HG03097 (cell line): ENCODE results near the gene ZNF775.

Experiments used
- ATAC-seq: cut with Tn5 transposase; IDR thresholded peaks from one replicate; pipeline ENCODE4 v1.9.1; 2021; ENCODE audit not compliant: unreplicated experiment, low FRiP score

Gene ZNF775

DNA sequence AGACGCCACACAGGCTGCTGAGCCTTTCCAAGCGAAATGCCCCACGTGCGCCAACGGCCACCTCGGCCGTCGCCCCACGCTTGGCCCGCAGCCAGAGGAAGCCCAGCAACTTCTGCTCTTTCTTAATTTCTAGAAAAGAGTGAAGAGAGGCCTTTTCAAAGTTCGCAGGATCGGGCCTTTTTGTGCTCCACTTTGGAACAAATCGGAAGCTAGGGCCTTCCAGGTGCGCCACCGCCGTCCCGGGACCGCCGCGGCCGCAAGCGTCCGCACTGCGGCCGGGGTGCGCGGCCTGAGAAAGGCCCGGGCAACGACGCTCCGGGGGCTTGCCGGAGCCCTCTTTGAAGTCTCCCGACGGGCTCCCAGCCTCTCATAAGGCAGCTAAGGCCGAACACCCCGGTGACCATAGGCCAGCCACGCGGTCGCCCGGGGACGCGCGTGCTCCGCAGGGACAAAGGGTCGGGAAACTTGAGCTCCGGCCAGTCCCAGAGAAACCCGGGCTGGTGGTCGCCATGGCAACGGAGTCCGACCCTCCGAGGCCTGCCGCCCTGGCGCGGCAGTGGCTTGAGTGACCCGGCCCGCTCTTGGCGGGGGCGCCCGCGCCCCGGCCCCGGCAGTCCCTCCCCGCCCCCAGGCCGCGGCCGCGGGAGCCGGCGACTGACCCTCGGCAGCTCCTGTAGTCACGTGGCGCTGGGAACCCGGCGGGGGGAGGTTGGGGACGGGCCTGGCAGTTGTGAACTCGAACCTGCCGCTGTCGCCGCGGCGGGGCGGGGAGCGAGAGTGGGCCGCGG is 10.8 kb upstream of the ZNF775 start, which contains the start of gene REPIN1:
Gene REPIN1 (plus strand): TSS at position 727 of the 788 bp plus-strand sequence. CDS start 890 bp downstream, outside the sequence.
- ATAC-seq, result peak; percentile 38

DNA sequence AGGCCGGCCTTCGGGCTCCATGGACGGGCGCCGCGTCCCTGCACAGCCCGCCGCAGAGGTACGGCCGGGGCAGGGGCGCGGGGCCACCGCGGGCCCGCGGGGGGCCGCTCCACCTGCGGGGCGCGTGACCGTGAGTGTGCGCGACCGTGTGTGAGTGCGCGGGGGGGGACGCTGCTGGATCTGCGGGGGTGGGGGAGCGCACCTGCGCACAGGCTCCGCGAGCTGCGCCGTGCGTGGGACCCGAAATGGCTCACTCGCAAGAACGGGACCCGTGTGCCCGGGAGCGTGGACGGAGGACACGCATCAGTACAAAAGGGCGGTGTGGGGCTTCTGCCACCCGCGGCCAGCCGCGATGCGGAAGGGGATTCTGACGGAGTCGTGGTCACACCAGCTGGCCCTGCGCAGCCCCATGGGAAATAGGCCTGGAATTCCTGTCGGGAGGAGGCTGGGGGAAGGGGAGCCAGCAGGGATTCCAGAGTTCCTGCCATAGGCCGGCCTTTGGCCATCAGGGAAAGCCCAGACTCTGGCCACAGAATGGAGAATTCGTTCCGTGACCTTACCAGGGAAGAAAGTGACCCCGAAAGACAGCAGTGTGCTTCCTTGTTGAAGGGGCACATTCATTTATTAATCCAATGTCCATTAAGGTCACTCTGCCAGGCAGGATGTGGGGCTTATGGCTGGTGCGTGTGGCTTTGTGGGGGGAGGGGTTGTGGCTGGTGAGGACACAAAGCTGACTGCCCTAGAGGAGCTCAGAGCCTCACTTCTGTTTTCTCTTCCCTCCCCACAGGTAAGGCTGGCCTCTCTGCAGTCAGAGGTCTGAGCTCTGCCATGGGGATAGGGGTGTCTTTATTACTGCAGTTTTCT is 10.0 kb upstream of the ZNF775 start:
- peak; percentile 37 for ATAC-seq

DNA sequence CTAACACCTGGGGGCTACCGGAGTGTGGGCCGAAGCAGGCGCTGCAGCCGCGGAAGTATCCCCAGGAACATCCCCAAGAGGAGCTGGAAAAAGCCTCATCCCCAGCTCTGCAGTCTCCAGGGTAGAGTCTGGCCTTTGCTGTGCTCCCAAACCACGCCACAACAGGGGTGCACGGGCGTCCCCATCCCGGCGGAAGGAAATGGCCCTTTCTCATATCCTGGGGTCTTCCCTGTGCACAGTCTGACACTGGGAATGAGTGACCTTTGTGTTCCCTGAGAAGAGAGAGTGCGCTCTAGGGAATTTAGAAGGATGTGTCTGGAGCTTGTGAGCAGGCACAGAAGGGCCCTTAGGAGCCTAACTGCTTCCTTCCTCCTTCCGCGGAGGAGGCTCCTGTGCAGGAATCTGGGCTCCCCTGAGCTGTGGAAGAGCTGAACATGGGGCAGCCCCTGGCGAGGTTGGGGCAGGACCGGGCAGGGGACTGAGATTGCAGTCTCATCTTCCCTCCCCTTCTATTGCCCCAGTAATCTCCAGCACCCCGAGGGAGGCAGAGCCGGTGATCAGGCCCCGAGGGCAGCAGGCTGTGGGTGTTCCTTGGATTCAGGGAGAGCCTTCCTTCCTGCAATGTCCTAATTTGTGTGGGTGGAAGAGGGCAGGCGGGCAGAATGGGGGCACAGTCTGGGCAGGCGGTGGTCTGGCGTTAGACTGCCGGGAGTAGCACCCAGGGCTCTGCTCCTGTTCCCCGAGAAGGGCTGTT is 9.2 kb upstream of the ZNF775 start:
- no peak for ATAC-seq

DNA sequence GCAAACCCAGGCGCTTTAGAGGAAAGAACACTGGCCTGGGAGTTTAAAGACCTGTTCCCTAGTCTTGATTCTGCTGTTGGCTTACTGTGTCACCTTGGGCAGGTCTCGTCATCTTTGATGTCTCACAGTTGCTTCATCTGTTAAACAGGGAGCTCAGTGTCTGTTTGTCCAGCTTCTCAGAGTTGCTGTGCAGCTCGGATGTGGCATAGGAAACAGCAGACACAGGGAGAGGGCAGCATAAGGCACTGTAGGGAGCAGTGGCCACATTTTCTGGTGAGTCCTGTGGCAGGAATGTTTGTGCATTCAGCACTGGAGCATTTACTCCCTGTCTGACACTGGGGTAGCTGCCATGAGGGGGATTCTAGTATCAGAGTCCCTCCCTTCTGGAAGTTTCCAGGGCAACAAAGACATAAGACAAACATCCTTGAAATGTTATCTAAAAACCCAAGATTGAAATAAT is 8.5 kb upstream of the ZNF775 start:
- ATAC-seq, result no peak

DNA sequence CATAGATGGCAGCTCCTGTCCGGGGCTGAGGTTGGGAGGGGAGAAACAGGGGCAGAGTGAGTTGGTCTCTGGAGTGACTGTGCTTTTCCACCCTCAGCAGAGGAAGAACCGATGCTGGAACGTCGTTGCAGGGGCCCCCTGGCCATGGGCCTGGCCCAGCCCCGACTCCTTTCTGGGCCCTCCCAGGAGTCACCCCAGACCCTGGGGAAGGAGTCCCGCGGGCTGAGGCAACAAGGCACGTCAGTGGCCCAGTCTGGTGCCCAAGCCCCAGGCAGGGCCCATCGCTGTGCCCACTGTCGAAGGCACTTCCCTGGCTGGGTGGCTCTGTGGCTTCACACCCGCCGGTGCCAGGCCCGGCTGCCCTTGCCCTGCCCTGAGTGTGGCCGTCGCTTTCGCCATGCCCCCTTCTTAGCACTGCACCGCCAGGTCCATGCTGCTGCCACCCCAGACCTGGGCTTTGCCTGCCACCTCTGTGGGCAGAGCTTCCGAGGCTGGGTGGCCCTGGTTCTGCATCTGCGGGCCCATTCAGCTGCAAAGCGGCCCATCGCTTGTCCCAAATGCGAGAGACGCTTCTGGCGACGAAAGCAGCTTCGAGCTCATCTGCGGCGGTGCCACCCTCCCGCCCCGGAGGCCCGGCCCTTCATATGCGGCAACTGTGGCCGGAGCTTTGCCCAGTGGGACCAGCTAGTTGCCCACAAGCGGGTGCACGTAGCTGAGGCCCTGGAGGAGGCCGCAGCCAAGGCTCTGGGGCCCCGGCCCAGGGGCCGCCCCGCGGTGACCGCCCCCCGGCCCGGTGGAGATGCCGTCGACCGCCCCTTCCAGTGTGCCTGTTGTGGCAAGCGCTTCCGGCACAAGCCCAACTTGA is 7.8 kb upstream of the ZNF775 start:
- ATAC-seq, result no peak

DNA sequence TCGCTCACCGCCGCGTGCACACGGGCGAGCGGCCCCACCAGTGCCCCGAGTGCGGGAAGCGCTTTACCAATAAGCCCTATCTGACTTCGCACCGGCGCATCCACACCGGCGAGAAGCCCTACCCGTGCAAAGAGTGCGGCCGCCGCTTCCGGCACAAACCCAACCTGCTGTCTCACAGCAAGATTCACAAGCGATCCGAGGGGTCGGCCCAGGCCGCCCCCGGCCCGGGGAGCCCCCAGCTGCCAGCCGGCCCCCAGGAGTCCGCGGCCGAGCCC is 7.2 kb upstream of the ZNF775 start:
- no peak for ATAC-seq

DNA sequence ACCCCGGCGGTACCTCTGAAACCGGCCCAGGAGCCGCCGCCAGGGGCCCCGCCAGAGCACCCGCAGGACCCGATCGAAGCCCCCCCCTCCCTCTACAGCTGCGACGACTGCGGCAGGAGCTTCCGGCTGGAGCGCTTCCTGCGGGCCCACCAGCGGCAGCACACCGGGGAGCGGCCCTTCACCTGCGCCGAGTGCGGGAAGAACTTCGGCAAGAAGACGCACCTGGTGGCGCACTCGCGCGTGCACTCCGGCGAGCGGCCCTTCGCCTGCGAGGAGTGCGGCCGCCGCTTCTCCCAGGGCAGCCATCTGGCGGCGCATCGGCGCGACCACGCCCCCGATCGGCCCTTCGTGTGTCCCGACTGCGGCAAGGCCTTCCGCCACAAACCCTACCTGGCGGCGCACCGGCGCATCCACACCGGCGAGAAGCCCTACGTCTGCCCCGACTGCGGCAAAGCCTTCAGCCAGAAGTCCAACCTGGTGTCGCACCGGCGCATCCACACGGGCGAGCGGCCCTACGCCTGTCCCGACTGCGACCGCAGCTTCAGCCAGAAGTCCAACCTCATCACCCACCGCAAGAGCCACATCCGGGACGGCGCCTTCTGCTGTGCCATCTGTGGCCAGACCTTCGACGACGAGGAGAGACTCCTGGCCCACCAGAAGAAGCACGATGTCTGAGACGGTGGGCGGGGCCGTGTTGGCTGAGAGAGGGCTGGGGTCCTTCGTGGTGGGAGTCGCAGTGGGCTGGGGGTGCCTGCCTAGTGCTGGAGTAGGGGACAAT is 6.7 kb upstream of the ZNF775 start:
- ATAC-seq, result no peak

DNA sequence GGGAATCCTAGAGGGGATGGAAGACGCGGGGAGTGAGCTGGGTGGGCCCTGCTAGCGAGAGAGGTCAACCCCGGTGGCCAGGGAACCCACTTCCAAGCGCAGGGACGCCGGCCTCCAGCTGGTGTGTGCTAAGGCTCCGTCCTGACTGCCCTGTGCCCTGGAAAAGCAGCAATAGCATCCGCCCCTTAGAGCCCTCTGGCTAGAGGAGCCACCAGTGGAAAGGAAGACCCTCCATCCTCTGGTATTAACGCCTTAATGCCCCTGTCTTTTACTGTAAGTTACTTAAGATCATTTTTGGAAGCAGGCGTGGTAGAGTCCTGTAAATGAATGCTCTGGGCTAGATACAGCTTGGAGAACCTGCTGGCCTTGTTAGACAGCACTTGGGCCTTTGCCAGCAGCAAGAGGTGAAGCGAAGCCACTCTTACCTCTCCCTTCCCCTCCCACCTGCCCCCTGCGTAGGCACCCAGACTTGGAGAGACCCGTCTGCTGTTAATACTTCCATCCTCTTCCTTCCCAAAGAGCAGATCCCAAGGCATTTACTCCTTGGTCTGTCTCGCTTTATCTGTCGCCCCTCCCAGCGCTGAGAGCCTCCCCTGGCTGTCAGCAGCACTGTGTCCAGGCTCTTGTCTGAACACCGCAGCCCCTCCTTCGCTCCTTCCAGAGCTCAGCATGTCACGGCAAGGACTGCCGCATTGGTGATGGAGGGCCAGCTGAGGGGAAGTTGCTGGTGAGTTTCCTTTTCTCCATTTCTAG is 5.9 kb upstream of the ZNF775 start:
- no peak for ATAC-seq

DNA sequence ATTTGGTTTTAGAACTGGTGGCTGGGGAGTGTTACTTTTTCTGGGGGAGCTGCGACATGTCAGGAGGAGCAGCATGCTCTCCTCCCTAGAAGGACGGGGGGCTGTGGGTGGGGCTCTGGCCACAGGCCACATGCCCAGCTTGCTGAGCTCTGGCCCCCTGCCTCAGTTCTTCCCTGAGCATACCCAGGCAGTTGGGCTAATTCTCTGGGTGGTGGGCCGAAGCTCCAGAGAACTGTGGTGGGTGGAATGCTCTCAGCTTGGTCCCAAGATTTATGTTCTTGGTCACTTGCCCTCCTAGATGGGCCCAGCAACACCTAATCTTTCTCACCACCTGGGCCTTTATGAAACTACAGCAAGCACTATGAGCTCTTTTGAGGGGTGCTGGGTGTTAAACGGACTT is 5.1 kb upstream of the ZNF775 start:
- ATAC-seq, result no peak

DNA sequence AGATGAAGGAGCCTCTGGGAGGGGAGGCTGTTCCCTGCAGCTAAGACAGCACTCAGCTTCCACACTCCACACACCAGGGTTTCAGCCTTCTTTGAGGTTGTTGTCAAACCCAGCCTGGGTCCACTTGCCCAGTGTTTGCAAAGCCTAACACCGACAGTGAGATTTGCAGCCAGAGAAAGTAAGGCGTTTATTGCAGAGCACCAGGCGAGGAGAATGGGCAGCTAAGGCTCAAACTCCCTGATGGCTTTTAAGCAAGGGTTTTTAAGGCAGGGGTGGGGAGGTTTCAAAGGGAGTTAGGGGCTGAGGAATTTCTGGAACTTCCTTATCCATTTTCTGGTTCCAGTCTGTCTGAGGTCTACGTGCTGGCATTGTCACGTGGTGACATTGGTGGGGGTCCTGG is 4.7 kb upstream of the ZNF775 start:
- no peak for ATAC-seq

DNA sequence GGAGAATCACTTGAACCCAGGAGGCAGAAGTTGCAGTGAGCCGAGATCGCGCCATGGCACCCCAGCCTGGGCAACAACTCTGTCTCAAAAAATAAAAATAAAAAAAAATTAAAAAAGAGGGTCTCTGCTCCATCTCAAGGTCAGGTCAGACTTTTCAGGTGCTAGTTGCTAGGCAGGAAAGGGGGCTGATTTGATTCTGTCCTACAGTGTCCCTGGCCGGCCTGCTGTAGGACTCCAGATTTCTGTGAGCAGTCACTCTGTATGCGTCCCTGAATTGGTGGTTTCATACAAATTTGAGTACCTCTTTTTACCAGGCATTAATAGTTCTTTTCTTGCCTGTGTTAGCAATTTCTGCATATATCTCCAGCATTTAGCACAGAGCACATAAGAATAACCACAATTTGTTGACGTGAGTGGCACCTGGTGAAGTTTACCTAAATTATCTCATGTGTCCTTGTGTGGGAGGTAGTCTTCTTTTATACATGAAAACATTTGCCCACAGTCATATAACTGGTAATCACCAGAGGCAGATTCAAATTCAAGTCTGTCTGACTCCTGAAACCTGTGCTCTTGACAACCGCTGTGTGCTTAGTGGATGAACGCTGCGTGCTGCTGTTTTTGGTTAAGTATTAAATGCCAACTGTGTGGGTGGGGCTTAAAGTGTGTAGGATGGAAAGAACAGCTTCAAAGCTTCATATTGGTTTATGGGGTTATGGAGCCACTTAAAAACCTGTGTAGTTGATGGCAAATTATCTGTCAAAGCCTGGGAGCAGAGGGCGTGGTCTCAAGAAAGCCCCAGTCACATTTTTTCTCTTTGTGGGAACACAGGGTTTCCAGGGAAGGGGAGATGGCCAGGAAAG is 3.2 kb upstream of the ZNF775 start:
- no peak for ATAC-seq

DNA sequence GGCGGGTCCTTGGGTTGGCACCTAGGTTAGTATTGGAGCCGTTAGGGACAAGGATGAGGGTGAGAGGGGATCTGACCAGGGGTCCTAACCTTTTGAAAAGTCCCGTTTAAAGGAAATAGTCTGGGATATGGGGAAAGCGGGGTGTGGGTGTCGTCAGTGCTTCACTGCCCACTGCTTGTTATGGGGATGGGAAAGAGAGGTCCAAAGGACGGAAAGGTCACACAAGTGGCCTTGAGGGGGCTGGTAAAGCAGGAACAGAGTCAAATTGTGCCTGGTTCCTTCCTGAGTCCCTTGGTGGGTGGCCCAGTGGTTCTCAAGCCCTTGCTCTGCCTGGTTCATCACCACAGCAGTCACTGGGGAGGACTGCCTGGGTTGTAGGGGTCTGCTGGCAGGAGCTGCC is 2.6 kb upstream of the ZNF775 start:
- ATAC-seq, result no peak

DNA sequence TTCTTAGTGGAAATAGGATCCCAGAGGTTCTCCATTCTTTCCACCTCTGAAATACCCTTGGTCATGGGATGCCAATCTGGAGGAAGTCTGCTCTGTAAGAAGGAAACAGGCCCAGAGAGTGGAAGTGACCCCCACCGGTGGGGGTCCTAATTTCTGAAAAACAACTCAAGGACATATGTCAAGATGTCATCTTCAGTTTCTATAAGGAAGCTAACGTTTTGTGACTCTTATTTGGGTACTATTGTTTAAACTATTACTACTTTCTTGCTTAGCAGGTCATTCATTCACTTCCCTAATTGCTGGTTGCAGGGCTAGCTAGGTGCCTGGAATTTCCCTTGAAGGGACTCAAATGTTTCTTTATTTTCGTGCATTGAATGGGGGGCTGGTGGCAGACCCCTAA is 1.9 kb upstream of the ZNF775 start:
- no peak for ATAC-seq

DNA sequence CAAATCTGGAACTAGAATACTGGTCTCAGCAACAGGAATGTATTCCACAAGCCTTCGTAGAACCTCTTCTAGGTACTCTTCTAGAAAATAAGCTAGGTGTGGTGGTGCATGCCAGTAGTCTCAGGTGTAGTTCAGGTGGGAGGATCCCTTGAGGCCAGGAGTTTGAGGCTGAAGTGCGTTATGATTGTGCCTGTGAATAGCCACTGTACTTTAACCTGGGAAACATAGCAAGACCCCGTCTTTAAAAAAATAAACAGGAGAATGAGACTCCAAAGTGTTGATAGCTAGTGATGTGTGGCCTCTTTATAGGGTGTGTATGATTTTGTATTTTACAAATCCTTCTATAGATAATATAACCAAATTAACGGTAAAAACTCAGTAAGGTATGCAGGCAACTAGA is 1.5 kb upstream of the ZNF775 start:
- no peak for ATAC-seq

DNA sequence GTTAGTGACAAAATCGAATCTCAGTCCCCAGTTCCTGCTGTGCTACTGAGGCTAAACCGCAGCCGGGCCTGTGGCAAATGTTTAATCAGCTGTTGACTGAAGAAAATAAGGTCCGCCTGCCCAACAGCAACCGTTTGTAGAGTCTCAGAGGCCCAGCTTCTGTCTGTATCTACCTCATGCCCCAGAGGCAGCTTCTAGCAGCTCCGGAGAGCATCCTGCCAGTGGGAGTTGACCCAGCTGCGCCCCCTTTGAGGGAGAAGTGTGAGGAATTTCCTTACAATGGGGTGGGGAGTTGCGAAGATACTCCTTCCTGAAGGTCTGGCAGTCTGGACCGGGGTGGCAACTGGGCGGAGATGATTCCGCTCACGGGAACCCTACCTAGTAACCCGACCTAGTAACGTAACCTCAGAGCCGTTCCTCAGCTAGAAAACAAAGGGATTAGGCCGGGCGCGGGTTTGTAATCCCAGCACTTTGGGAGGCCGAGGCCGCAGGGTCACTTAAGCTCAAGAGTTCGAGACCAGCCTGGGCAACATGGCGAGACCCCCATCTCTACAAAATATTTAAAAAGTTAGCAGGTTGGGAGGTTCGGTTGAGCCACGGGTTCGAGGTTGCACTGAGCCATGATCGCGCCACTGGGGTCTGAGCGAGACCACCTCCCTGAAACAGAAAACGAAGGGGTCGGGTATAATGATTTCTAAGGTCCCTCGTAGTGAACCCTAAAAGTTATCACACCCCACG is 846 bp upstream of the ZNF775 start:
- peak; percentile 16 for ATAC-seq

DNA sequence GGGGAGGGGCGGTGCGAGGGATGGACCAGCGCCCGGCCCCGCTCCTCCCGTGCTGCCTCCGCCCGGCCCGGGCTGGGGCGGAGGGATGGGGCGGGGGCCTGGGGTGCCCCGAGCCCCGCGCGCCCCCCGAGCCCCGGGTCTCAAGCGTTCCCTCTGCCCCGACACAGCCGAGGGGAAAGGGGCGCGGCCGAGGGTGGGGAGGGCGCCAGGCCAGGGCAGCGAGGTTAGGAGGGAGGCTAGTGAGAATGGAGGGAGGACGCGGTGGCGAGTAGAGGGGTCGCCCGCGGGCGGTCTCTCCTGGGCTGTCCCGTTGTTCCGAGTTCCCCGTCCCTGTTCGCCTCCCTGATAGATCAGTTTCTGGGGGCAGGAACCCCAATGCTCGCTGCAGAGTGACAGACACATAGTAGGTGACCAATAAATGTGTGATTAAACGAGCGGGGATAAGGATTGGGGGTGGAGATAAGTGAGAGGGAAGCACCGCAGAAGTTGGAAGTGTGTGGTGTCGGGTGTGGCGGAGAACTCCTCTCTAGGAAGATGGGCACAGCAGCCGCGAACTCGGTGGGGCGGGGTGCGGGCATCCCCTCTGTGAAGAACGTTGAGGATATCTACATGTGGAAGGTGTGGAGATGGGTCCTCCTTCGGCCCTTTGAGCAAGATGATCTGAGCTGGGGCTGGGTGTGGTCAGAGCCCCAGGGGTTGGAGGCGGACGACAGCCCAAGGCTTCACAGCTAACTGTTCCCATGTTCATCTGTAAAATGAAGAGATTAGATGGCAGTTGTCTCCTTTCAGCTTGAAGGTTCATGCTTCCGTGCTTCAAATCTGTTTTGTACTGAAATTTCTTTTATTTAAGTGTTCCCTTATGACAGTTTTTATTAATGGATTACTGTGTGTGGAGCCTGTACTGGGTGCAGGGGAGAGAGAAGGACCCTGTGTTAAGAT is 580 bp downstream of the ZNF775 start:
- ATAC-seq, result no peak
